H9 (cell line): ENCODE data around the gene ADGRA1. TPM values are rescaled to one million over a fixed set of nuclear protein-coding genes. Genes with fewer than 3 reads are reported as not detected.
A peak's percentile ranks its signal among the peaks of the same experiment; 100 is the strongest.

Experiments used
- DNase-seq: peaks from one replicate; pipeline ENCODE4 v3.0.0-alpha.2; 2017
- H2AFZ ChIP-seq: one replicate; pipeline ENCODE4 v1.6.1; 2013; ENCODE audit warnings: mild to moderate bottlenecking, low read length, control low read depth, moderate library complexity
- H2AK5ac ChIP-seq: 2 replicates; pipeline ENCODE4 v1.6.1; 2013; ENCODE audit warnings: low read length, control low read depth, mixed read lengths; ENCODE audit not compliant: insufficient read length
- H2BK120ac ChIP-seq: one replicate; pipeline ENCODE4 v1.6.1; 2013; ENCODE audit warnings: low read depth, mild to moderate bottlenecking, low read length, control low read depth, inconsistent platforms; ENCODE audit not compliant: poor library complexity, severe bottlenecking
- H2BK12ac ChIP-seq: 2 replicates; pipeline ENCODE4 v1.6.1; 2013; ENCODE audit warnings: low read length, control low read depth, mixed read lengths, low read depth; ENCODE audit not compliant: insufficient read length
- H2BK15ac ChIP-seq: 2 replicates; pipeline ENCODE4 v1.6.1; 2013; ENCODE audit warnings: low read depth, low read length, control low read depth
- H2BK20ac ChIP-seq: one replicate; pipeline ENCODE4 v1.6.1; 2013; ENCODE audit warnings: low read depth, mild to moderate bottlenecking, low read length, control low read depth, inconsistent platforms; ENCODE audit not compliant: poor library complexity, severe bottlenecking
- H2BK5ac ChIP-seq: 2 replicates; pipeline ENCODE4 v1.6.1; 2013; ENCODE audit warnings: low read length, control low read depth, mixed read lengths; ENCODE audit not compliant: insufficient read length
- H3K14ac ChIP-seq: 2 replicates; pipeline ENCODE4 v1.6.1; 2013; ENCODE audit warnings: low read length, control low read depth; ENCODE audit not compliant: insufficient read depth
- H3K18ac ChIP-seq: 2 replicates; pipeline ENCODE4 v1.6.1; 2013; ENCODE audit warnings: low read depth, mild to moderate bottlenecking, mixed read lengths, low read length, control low read depth; ENCODE audit not compliant: insufficient read length
- H3K23ac ChIP-seq: 2 replicates; pipeline ENCODE4 v1.6.1; 2013; ENCODE audit warnings: low read length, control low read depth, mixed read lengths, low read depth; ENCODE audit not compliant: insufficient read length
- H3K23me2 ChIP-seq: 2 replicates; pipeline ENCODE4 v1.6.1; 2013; ENCODE audit warnings: low read depth, mild to moderate bottlenecking, mixed read lengths, low read length, control low read depth; ENCODE audit not compliant: insufficient read length, poor library complexity, severe bottlenecking
- H3K27ac ChIP-seq: 2 replicates; pipeline ENCODE4 v1.5.1; 2013; ENCODE audit warnings: low read length, control low read depth, mixed read lengths, low read depth; ENCODE audit not compliant: insufficient read length
- H3K27me3 ChIP-seq: 2 replicates; pipeline ENCODE4 v1.6.1; 2013; ENCODE audit warnings: low read length, control low read depth, inconsistent platforms; ENCODE audit not compliant: insufficient read depth
- H3K4ac ChIP-seq: 2 replicates; pipeline ENCODE4 v1.6.1; 2013; ENCODE audit warnings: low read depth, mild to moderate bottlenecking, control low read depth, inconsistent platforms, low read length, moderate library complexity
- H3K4me1 ChIP-seq: 2 replicates; pipeline ENCODE4 v1.6.1; 2013; ENCODE audit warnings: low read length, control low read depth, inconsistent platforms; ENCODE audit not compliant: insufficient read depth
- H3K4me2 ChIP-seq: 2 replicates; pipeline ENCODE4 v1.6.1; 2013; ENCODE audit warnings: low read length, control low read depth, mixed read lengths; ENCODE audit not compliant: insufficient read length, insufficient read depth
- H3K56ac ChIP-seq: 2 replicates; pipeline ENCODE4 v1.6.1; 2013; ENCODE audit warnings: low read depth, mild to moderate bottlenecking, mixed read lengths, low read length, control low read depth; ENCODE audit not compliant: insufficient read length
- H3K79me1 ChIP-seq: 2 replicates; pipeline ENCODE4 v1.6.1; 2013; ENCODE audit warnings: low read depth, mild to moderate bottlenecking, moderate library complexity, low read length, control low read depth, inconsistent platforms; ENCODE audit not compliant: insufficient read depth, poor library complexity, severe bottlenecking
- H3K79me2 ChIP-seq: 2 replicates; pipeline ENCODE4 v1.6.1; 2013; ENCODE audit warnings: low read length, control low read depth, inconsistent platforms; ENCODE audit not compliant: insufficient read depth
- H3K9ac ChIP-seq: 2 replicates; pipeline ENCODE4 v1.6.1; 2013; ENCODE audit warnings: low read length, control low read depth, mixed read lengths; ENCODE audit not compliant: insufficient read length; ENCODE audit errors: extremely low read depth
- H3K9me3 ChIP-seq: one replicate; pipeline ENCODE4 v1.6.1; 2013; ENCODE audit warnings: low read depth, low read length, inconsistent platforms; ENCODE audit not compliant: control insufficient read depth
- H3T11ph ChIP-seq: one replicate; pipeline ENCODE4 v1.6.1; 2013; ENCODE audit warnings: mild to moderate bottlenecking, low read length, control low read depth, inconsistent platforms
- H4K20me1 ChIP-seq: one replicate; pipeline ENCODE4 v1.6.1; 2013; ENCODE audit not compliant: control insufficient read depth, insufficient read length, insufficient read depth
- H4K5ac ChIP-seq: 2 replicates; pipeline ENCODE4 v1.6.1; 2013; ENCODE audit warnings: low read depth, mild to moderate bottlenecking, mixed read lengths, low read length, control low read depth; ENCODE audit not compliant: insufficient read length
- H4K8ac ChIP-seq: replicated peaks from 2 replicates; pipeline ENCODE4 v1.6.1; 2013; ENCODE audit warnings: low read length, control low read depth, mixed read lengths, low read depth; ENCODE audit not compliant: insufficient read length
- H4K91ac ChIP-seq: 2 replicates; pipeline ENCODE4 v1.6.1; 2013; ENCODE audit warnings: low read depth, mild to moderate bottlenecking, moderate library complexity, mixed read lengths, low read length, control low read depth; ENCODE audit not compliant: insufficient read length
- H3K27ac Mint-ChIP-seq, 3 experiments: 2 replicates in 2 of 3; 3 replicates in 1 of 3; pipeline ENCODE4 v1.8.0; 2020 to 2021; ENCODE audit warnings: mixed read lengths in 3 of 3, mild to moderate bottlenecking in 1 of 3, moderate library complexity in 1 of 3
- H3K27me3 Mint-ChIP-seq: 2 replicates; pipeline ENCODE4 v1.8.0; 2021; ENCODE audit warnings: low read depth, mild to moderate bottlenecking, moderate library complexity, mixed read lengths
- H3K36me3 Mint-ChIP-seq, 3 experiments: 2 replicates in 2 of 3; 3 replicates in 1 of 3; pipeline ENCODE4 v1.8.0; 2020 to 2021; ENCODE audit warnings: low read depth in 3 of 3, mixed read lengths in 3 of 3; ENCODE audit not compliant: insufficient read depth in 1 of 3
- H3K4me1 Mint-ChIP-seq, 2 experiments: 2 replicates each; pipeline ENCODE4 v1.8.0; 2020; ENCODE audit warnings: mixed read lengths in 2 of 2
- H3K4me3 Mint-ChIP-seq, 2 experiments: 2 replicates in 1 of 2; 3 replicates in 1 of 2; pipeline ENCODE4 v1.8.0; 2020 to 2021; ENCODE audit warnings: mild to moderate bottlenecking in 2 of 2, mixed read lengths in 2 of 2, moderate library complexity in 1 of 2
- H3K9me3 Mint-ChIP-seq, 2 experiments: 2 replicates in 1 of 2; 3 replicates in 1 of 2; pipeline ENCODE4 v1.8.0; 2020; ENCODE audit warnings: mild to moderate bottlenecking in 2 of 2, mixed read lengths in 2 of 2, moderate library complexity in 1 of 2
- CTCF ChIP-seq: fragments of 200-600 bp; sonication (generic); conservative IDR thresholded peaks from 3 replicates; pipeline ENCODE4 v1.8.0; 2021; ENCODE audit warnings: antibody characterized with exemption, mild to moderate bottlenecking
- WGBS: extraction: QIAGEN DNeasy Blood & Tissue Kit; methylation state at CpG from one replicate; pipeline ENCODE4 v1.1.7; 2013; ENCODE audit warnings: missing lambda C conversion rate, low lambda C conversion rate, mixed read lengths; ENCODE audit not compliant: insufficient read length; ENCODE audit errors: extremely low coverage; 5-methylcytosine and 5-hydroxymethylcytosine counted together
- total RNA-seq: library from RNA; stranded (reverse); gene quantifications from 2 replicates; pipeline ENCODE4 v1.2.1, GENCODE V29; 2021

The ADGRA1 gene
- total RNA-seq, 1 experiment from 2014 or later, result 0.11 TPM

GRCh38 chr10:133072196-133072595, 15.5 kb upstream of the ADGRA1 start:
- Histone ChIP-seq H2AFZ (no peak overlapping the region), H3K27ac (no peak overlapping the region), H4K8ac (no peak overlapping the region), H3K9me3 (no peaks in the 10 kb centered on the region), H3K14ac (no peak overlapping the region; the same call in 1 of the 2 replicates), H3K4me1 (no peaks in the 10 kb centered on the region), H3K56ac (no peak overlapping the region), H2BK20ac (no peak overlapping the region), H4K20me1 (no peaks in the 10 kb centered on the region), H3K4me2 (no peak overlapping the region), H3K18ac (no peak overlapping the region), H3T11ph (no peak overlapping the region), H3K23ac (no peak overlapping the region), H2BK12ac (no peak overlapping the region), H3K4ac (no peak overlapping the region), H2BK5ac (no peak overlapping the region), H2AK5ac (no peak overlapping the region), H2BK15ac (no peak overlapping the region), H4K91ac (no peak overlapping the region), H3K9ac (no peak overlapping the region), H4K5ac (no peak overlapping the region), H3K23me2 (no peaks in the 10 kb centered on the region), H3K27me3 (no peaks in the 10 kb centered on the region), H3K79me1 (no peaks in the 10 kb centered on the region), H3K79me2 (no peaks in the 10 kb centered on the region), H2BK120ac (no peak overlapping the region)
- H3K4me3 Mint-ChIP-seq, result no peak overlapping the region
- H3K36me3 Mint-ChIP-seq, result peaks cover 0 to 5% (median 0%) of the 10 kb centered on the region in 3 experiments; a peak in 2 of 7 replicates
- peaks cover 4 to 6% of the 10 kb centered on the region in 2 experiments; a peak in 3 of 5 replicates for H3K9me3 Mint-ChIP-seq
- TF ChIP-seq CTCF, result no peak
- DNase-seq, result peak; percentile 41
- H3K4me1 Mint-ChIP-seq, result peaks cover 0 to 7% of the 10 kb centered on the region in 2 experiments; a peak in 3 of 4 replicates
- no peaks in the 10 kb centered on the region; the same call in 1 of the 2 replicates for H3K27me3 Mint-ChIP-seq
- no CpG with 5 or more reads among the region's 19 CpGs for WGBS
- no peak overlapping the region for H3K27ac Mint-ChIP-seq
